Measurements from ENCODE around the gene SWT1.
"Not testable (repeated sequence)": the region's sequence is repeated elsewhere in the genome, so short reads cannot be mapped to it uniquely, and the experiment has no call there.

Gene SWT1

DNA sequence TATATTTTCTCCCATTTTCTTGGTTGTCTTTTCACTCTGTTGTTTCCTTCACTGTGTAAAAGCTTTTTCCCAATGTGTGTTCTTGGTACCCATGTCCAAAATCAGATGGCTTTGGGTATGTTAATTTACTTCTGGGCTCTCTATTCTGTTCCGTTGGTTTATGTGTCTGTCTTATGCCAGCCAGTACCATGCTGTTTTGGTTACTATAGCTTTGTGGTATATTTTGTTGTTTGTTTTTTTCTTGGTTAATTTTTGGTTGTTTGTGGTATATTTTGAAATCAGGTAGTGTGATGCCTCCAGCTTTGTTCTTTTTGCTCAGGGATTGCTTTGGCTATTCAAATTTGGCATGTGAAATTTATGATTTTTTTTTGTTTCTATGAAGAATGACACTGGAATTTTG lies 67.2 kb downstream of the SWT1 start:
- no peaks in the 10 kb centered on the region for H3K27me3 ChIP-seq (ENCODE audit: control insufficient read depth, insufficient read depth, low read length, poor library complexity, severe bottlenecking)
- no peak overlapping the region for H3K4me3 ChIP-seq (ENCODE audit: insufficient read depth, low read depth, low read length)
- 92 to 95% methylated on average over 1 of the region's 1 CpG for WGBS, 2 experiments

DNA sequence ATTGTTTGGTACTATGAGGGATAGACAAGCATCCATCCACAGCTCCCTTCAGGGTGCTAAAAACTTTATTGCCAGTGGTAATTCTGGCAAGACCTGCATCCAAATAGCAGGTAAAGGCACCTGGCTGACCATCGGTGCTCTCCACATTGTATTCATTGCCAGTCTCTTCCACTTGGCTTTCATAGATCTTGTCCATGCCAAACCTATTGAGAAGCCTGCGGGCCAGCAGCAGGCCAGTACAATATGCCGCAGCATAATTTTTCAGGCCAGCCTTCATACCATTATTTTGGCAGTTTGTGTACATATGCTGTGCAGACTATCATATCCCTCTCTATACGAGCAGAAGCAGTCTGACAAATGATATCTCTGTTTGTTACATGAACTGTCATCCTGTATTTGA lies 70.2 kb downstream of the SWT1 start:
- Histone ChIP-seq H3K27me3 (ENCODE audit: control insufficient read depth, insufficient read depth, low read length, poor library complexity, severe bottlenecking) (no peaks in the 10 kb centered on the region), H3K36me3 (ENCODE audit: control insufficient read depth, insufficient read depth, low read length) (no peaks in the 10 kb centered on the region), H3K9me3 (ENCODE audit: control insufficient read depth, low read length) (peaks cover 4% of the 10 kb centered on the region), H3K4me3 (ENCODE audit: insufficient read depth, low read depth, low read length) (no peak overlapping the region), H3K27ac (ENCODE audit: insufficient read depth, low read depth, low read length, poor library complexity, severe bottlenecking) (no peak overlapping the region), H3K4me1 (ENCODE audit: control insufficient read depth, insufficient read depth, low read length) (no peaks in the 10 kb centered on the region)
- WGBS, 2 experiments: 97 to 99% methylated on average over 3 to 4 of the region's 4 CpGs

More for the DNA sequence above, 67.2 kb downstream of the SWT1 start:
- no peaks in the 10 kb centered on the region for H3K4me1 ChIP-seq (ENCODE audit: control insufficient read depth, insufficient read depth, low read length)
- H3K36me3 ChIP-seq (ENCODE audit: control insufficient read depth, insufficient read depth, low read length): no peaks in the 10 kb centered on the region
- no peak overlapping the region for H3K27ac ChIP-seq (ENCODE audit: insufficient read depth, low read depth, low read length, poor library complexity, severe bottlenecking)
- peaks cover 4% of the 10 kb centered on the region for H3K9me3 ChIP-seq (ENCODE audit: control insufficient read depth, low read length)

DNA sequence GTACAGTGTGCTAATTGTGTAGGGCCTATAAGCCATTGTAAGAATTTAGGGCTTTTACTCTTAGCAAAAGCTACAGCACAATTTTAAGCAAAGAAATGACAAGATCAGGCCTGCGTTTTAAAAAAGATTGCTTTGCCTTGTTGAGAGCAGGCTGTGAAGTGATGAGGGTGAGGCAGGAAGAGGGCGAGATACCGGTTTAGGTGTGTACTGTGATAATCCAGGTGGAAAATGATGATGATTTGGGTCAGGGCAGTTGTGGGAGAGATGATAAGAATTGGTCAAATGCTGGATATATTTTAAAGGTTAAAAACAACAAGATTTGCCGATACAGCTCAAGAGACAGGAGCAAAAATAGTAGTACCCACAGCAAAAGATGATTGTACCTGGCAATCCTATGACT lies 72.0 kb downstream of the SWT1 start:
- Histone ChIP-seq H3K27ac (ENCODE audit: insufficient read depth, low read depth, low read length, poor library complexity, severe bottlenecking) (no peak overlapping the region), H3K9me3 (ENCODE audit: control insufficient read depth, low read length) (peaks cover 3% of the 10 kb centered on the region), H3K4me3 (ENCODE audit: insufficient read depth, low read depth, low read length) (no peak overlapping the region), H3K4me1 (ENCODE audit: control insufficient read depth, insufficient read depth, low read length) (no peaks in the 10 kb centered on the region), H3K36me3 (ENCODE audit: control insufficient read depth, insufficient read depth, low read length) (no peaks in the 10 kb centered on the region), H3K27me3 (ENCODE audit: control insufficient read depth, insufficient read depth, low read length, poor library complexity, severe bottlenecking) (no peaks in the 10 kb centered on the region)
- WGBS, 2 experiments: 94% methylated on average over 4 of the region's 4 CpGs

DNA sequence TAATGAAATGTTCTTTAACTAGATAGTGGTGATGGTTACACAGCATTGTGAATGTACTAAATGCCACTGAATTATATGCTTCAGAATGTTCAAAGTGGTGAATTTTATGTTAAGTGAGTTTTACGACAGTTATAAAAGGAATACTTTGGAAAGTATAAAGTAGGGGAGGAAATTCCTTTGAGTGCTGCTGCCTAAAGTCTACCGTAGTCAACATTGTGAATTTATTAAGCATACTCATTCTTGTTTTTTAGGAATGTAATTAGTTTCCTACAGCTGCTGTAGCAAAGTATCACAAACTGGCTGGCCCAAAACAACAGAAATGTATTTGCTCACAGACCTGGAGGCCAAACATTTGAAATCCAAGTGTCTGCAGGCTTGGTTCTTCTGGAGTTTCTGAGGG lies 73.0 kb downstream of the SWT1 start:
- Histone ChIP-seq H3K4me1 (ENCODE audit: control insufficient read depth, insufficient read depth, low read length) (no peaks in the 10 kb centered on the region), H3K27ac (ENCODE audit: insufficient read depth, low read depth, low read length, poor library complexity, severe bottlenecking) (no peak overlapping the region), H3K9me3 (ENCODE audit: control insufficient read depth, low read length) (no peaks in the 10 kb centered on the region), H3K4me3 (ENCODE audit: insufficient read depth, low read depth, low read length) (no peak overlapping the region), H3K27me3 (ENCODE audit: control insufficient read depth, insufficient read depth, low read length, poor library complexity, severe bottlenecking) (no peaks in the 10 kb centered on the region), H3K36me3 (ENCODE audit: control insufficient read depth, insufficient read depth, low read length) (no peaks in the 10 kb centered on the region)
- WGBS, 2 experiments: 89 to 92% methylated on average over 1 to 2 of the region's 2 CpGs

DNA sequence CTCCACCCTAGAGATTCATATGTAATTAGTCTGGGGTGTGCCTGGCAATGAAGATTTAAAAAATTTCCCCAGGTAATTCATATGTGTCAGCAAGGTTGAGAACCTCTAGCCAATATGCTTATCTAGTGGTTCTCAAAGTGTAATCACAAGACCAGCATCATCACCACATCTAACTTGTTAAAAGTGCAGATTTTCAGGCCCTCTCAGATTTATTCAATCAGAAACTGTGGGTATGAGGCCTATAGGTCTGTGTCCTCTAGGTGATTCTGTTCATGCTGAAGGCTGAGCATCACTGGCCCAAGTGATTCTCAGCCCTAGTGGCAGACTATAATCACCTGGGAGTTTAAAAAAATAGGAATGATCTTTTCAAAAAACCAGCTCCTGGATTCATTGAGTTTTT lies 75.9 kb downstream of the SWT1 start:
- Histone ChIP-seq H3K4me3 (ENCODE audit: insufficient read depth, low read depth, low read length) (no peak overlapping the region), H3K27ac (ENCODE audit: insufficient read depth, low read depth, low read length, poor library complexity, severe bottlenecking) (no peak overlapping the region), H3K4me1 (ENCODE audit: control insufficient read depth, insufficient read depth, low read length) (no peaks in the 10 kb centered on the region), H3K27me3 (ENCODE audit: control insufficient read depth, insufficient read depth, low read length, poor library complexity, severe bottlenecking) (no peaks in the 10 kb centered on the region), H3K36me3 (ENCODE audit: control insufficient read depth, insufficient read depth, low read length) (no peaks in the 10 kb centered on the region), H3K9me3 (ENCODE audit: control insufficient read depth, low read length) (no peaks in the 10 kb centered on the region)

DNA sequence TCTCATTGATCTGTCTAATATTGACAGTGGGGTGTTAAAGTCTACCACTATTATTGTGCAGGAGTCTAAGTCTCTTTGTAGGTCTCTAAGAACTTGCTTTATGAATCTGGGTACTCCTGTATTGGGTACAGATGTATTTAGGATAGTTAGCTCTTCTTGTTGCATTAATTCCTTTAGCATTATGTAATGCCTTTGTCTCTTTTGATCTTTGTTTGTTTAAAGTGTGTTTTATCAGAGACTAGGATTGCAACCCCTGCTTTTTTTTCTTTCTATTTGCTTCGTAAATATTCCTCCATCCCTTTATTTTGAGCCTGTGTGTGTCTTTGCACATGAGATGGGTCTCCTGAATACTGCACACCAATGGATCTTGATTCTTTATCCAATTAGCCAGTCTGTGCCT lies 77.2 kb downstream of the SWT1 start:
- not testable (repeated sequence) for H3K27me3 ChIP-seq (ENCODE audit: control insufficient read depth, insufficient read depth, low read length, poor library complexity, severe bottlenecking); H3K4me1 ChIP-seq (ENCODE audit: control insufficient read depth, insufficient read depth, low read length); H3K4me3 ChIP-seq (ENCODE audit: insufficient read depth, low read depth, low read length); H3K9me3 ChIP-seq (ENCODE audit: control insufficient read depth, low read length); H3K27ac ChIP-seq (ENCODE audit: insufficient read depth, low read depth, low read length, poor library complexity, severe bottlenecking); H3K36me3 ChIP-seq (ENCODE audit: control insufficient read depth, insufficient read depth, low read length)
- 90 to 93% methylated on average over 1 of the region's 1 CpG for WGBS, 2 experiments

DNA sequence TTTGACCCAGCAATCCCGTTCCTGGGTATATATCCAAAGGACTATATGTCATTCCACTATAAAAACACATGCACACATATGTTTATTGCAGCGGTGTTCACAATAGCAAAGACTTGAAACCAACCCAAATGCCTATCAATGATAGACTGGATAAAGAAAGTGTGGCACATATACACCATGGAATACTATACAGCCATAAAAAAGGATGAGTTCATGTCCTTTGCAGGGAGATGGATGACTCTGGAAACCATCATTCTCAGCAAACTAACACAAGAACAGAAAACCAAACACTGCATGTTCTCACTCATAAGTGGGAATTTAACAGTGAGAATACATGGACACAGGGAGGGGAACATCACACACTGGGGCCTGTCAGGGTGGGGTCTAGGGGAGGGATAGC lies 80.2 kb downstream of the SWT1 start:
- 73 to 91% methylated on average over 2 of the region's 2 CpGs for WGBS, 2 experiments
- not testable (repeated sequence) for H3K4me1 ChIP-seq (ENCODE audit: control insufficient read depth, insufficient read depth, low read length); H3K9me3 ChIP-seq (ENCODE audit: control insufficient read depth, low read length); H3K36me3 ChIP-seq (ENCODE audit: control insufficient read depth, insufficient read depth, low read length); H3K4me3 ChIP-seq (ENCODE audit: insufficient read depth, low read depth, low read length); H3K27me3 ChIP-seq (ENCODE audit: control insufficient read depth, insufficient read depth, low read length, poor library complexity, severe bottlenecking); H3K27ac ChIP-seq (ENCODE audit: insufficient read depth, low read depth, low read length, poor library complexity, severe bottlenecking)

DNA sequence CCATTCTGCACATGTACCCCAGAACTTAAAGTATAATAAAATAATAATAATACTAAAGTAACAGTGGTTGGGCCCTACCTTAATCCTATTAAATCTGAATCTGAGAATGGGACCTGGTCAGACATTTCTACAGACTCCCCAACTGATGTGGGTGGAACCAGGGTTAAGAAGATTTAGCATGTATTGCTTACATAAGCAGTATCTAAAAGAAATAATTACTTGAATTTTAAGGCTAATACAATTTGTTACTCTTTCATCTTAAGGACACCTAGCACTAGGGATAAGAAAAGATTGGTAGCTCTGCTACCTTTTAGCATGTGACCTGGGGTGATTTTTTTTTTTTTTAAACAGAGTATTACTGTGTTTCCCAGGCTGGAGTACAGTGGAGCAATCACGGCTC lies 80.7 kb downstream of the SWT1 start:
- Histone ChIP-seq H3K4me3 (ENCODE audit: insufficient read depth, low read depth, low read length) (no peak overlapping the region), H3K27ac (ENCODE audit: insufficient read depth, low read depth, low read length, poor library complexity, severe bottlenecking) (no peak overlapping the region), H3K4me1 (ENCODE audit: control insufficient read depth, insufficient read depth, low read length) (no peaks in the 10 kb centered on the region), H3K9me3 (ENCODE audit: control insufficient read depth, low read length) (no peaks in the 10 kb centered on the region), H3K36me3 (ENCODE audit: control insufficient read depth, insufficient read depth, low read length) (no peaks in the 10 kb centered on the region), H3K27me3 (ENCODE audit: control insufficient read depth, insufficient read depth, low read length, poor library complexity, severe bottlenecking) (no peaks in the 10 kb centered on the region)
- 95 to 100% methylated on average over 1 of the region's 1 CpG for WGBS, 2 experiments

DNA sequence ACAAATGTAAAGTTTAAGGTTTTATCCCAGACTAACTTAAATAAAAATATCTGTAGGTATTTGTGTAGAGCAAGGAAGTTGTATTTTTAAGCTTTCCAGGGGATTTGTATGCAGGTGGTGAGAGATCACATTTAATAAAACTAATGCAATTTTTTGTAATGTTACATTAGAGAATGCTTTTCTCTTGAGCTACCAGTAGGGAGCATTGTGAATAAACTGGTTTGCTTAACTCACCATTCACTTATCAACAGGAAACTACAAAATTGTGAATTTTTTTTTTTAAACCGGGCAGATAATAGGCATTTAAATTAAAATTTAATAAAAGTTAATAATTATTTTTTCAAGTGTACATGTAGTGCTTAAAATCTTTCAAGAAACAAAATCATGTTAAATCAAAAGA lies 81.5 kb downstream of the SWT1 start:
- WGBS, 2 experiments: no CpG with 5 or more reads among the region's 1 CpG
- H3K4me3 ChIP-seq (ENCODE audit: insufficient read depth, low read depth, low read length): no peak overlapping the region
- no peak overlapping the region for H3K27ac ChIP-seq (ENCODE audit: insufficient read depth, low read depth, low read length, poor library complexity, severe bottlenecking)
- no peaks in the 10 kb centered on the region for H3K36me3 ChIP-seq (ENCODE audit: control insufficient read depth, insufficient read depth, low read length)
- no peaks in the 10 kb centered on the region for H3K9me3 ChIP-seq (ENCODE audit: control insufficient read depth, low read length)
- H3K27me3 ChIP-seq (ENCODE audit: control insufficient read depth, insufficient read depth, low read length, poor library complexity, severe bottlenecking): no peaks in the 10 kb centered on the region
- no peaks in the 10 kb centered on the region for H3K4me1 ChIP-seq (ENCODE audit: control insufficient read depth, insufficient read depth, low read length)

DNA sequence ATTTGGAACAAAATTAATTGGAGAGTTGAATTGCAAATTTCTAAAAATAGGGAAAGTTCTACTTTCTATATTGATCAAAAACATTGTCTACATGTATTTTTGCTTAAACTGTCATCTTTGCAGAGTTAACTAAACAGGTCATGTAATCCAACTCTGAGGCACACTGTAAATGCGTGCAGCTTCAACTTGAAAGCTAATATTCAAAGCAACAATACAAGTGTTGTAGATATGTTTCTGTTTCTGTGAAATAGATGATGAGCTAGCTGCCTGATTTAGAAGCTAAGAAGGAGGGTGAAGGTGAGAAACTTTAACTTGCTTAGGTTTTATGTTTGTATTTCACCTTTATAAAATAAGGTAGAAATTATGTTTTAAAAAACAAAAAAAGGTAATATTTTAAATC lies 82.9 kb downstream of the SWT1 start:
- no peak overlapping the region for H3K4me3 ChIP-seq (ENCODE audit: insufficient read depth, low read depth, low read length)
- no peaks in the 10 kb centered on the region for H3K36me3 ChIP-seq (ENCODE audit: control insufficient read depth, insufficient read depth, low read length)
- H3K4me1 ChIP-seq (ENCODE audit: control insufficient read depth, insufficient read depth, low read length): no peaks in the 10 kb centered on the region
- WGBS, 2 experiments: 96 to 100% methylated on average over 1 of the region's 1 CpG
- H3K27me3 ChIP-seq (ENCODE audit: control insufficient read depth, insufficient read depth, low read length, poor library complexity, severe bottlenecking): no peaks in the 10 kb centered on the region
- H3K9me3 ChIP-seq (ENCODE audit: control insufficient read depth, low read length): no peaks in the 10 kb centered on the region
- H3K27ac ChIP-seq (ENCODE audit: insufficient read depth, low read depth, low read length, poor library complexity, severe bottlenecking): no peak overlapping the region

DNA sequence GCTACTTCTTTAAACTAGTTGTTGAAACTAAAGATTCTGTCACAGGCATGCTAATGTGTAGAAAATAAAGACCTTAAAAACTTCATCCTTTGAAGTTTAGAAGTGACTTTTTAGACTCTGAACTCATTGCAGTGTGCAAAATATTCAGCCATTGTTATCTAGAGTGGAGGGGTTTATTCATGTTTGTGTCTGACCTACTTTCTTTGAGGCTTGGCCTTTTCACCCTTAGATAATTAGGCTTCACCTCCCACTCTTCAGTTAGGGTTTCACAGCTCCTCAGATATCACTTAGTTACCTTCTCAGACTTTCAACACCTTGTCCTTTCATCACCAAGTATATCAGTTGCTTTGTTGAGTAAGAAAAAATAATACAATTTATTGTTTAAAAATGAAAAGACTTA lies 84.2 kb downstream of the SWT1 start:
- Histone ChIP-seq H3K4me1 (ENCODE audit: control insufficient read depth, insufficient read depth, low read length) (no peaks in the 10 kb centered on the region), H3K36me3 (ENCODE audit: control insufficient read depth, insufficient read depth, low read length) (no peaks in the 10 kb centered on the region), H3K4me3 (ENCODE audit: insufficient read depth, low read depth, low read length) (no peak overlapping the region), H3K27me3 (ENCODE audit: control insufficient read depth, insufficient read depth, low read length, poor library complexity, severe bottlenecking) (no peaks in the 10 kb centered on the region), H3K9me3 (ENCODE audit: control insufficient read depth, low read length) (no peaks in the 10 kb centered on the region), H3K27ac (ENCODE audit: insufficient read depth, low read depth, low read length, poor library complexity, severe bottlenecking) (no peak overlapping the region)

All from ectodermal cell (in vitro differentiated cells).